Keratinocyte (primary cell): Measurements from ENCODE around the gene EPHB4.

Source experiments
- EZH2 ChIP-seq: IDR thresholded peaks from one replicate; pipeline ENCODE4 v1.6.1; 2012; ENCODE audit warnings: inconsistent platforms, mild to moderate bottlenecking, low read length, moderate library complexity
- TF ChIP-seq, protein P1 (sequence below), 3 experiments: IDR thresholded peaks in 1 of 3; conservative IDR thresholded peaks in 1 of 3; optimal IDR thresholded peaks in 1 of 3; 2 replicates in 2 of 3; 3 replicates in 1 of 3; pipeline versions ENCODE3 to v1.5.1; 2011; ENCODE audit warnings: low read length in 3 of 3, mild to moderate bottlenecking in 3 of 3, moderate library complexity in 2 of 3, control low read depth in 1 of 3, inconsistent platforms in 1 of 3; ENCODE audit not compliant: insufficient read depth in 2 of 3; ENCODE audit errors: extremely low read depth in 1 of 3

DNA sequence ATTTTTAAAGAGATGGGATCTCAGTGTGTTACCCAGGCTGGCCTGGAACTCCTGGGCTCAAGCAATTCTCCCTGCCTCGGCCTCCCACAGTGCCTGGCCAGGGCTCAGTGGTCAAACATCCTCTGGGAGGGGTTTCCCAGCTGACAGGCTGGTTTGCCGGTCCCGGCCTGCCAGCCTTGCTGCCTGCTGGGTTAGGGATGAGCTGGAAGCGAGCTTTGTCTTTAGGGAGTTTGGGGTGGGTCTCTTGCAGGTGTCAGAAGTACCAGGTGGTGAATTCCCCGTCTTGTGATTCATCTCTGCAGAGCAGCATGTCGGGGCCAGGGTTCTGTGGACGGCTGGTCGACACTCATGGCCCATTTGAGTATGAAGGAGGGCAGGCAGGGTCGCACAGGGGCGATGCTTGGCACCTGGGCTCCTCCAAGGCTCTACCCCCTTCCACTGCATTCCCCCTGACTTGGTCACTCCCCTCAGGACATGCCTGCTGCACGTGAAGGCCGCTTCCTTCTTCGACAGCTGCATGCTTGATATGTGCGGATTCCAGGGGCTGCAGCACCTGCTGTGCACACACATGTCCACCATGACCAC lies 63.7 kb downstream of the EPHB4 start:
- TF ChIP-seq, protein P1, sequence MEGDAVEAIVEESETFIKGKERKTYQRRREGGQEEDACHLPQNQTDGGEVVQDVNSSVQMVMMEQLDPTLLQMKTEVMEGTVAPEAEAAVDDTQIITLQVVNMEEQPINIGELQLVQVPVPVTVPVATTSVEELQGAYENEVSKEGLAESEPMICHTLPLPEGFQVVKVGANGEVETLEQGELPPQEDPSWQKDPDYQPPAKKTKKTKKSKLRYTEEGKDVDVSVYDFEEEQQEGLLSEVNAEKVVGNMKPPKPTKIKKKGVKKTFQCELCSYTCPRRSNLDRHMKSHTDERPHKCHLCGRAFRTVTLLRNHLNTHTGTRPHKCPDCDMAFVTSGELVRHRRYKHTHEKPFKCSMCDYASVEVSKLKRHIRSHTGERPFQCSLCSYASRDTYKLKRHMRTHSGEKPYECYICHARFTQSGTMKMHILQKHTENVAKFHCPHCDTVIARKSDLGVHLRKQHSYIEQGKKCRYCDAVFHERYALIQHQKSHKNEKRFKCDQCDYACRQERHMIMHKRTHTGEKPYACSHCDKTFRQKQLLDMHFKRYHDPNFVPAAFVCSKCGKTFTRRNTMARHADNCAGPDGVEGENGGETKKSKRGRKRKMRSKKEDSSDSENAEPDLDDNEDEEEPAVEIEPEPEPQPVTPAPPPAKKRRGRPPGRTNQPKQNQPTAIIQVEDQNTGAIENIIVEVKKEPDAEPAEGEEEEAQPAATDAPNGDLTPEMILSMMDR (optimal IDR thresholded peaks at IDR 0.05 in 1 of 3, IDR thresholded peaks at IDR 0.05 in 1 of 3, conservative IDR thresholded peaks at IDR 0.05 in 1 of 3; ENCODE audit: extremely low read depth in 1 of 3, insufficient read depth in 2 of 3, low read length in 3 of 3) = no peak
- no peak for TF ChIP-seq EZH2
